GM12892 (cell line): ENCODE data around the gene KANTR.

Experiments
- POLR2A ChIP-seq: IDR thresholded peaks from 2 replicates; pipeline ENCODE4 v1.6.1; 2011; ENCODE audit warnings: low read depth, low read length, control low read depth
- POLR2AphosphoS5 ChIP-seq: IDR thresholded peaks from 2 replicates; pipeline ENCODE4 v1.6.1; 2011; ENCODE audit warnings: low read depth, low read length, control low read depth
- TAF1 ChIP-seq: IDR thresholded peaks from 2 replicates; pipeline ENCODE4 v1.6.1; 2011; ENCODE audit warnings: low read depth, mild to moderate bottlenecking, control low read depth, low read length, borderline replicate concordance

DNA sequence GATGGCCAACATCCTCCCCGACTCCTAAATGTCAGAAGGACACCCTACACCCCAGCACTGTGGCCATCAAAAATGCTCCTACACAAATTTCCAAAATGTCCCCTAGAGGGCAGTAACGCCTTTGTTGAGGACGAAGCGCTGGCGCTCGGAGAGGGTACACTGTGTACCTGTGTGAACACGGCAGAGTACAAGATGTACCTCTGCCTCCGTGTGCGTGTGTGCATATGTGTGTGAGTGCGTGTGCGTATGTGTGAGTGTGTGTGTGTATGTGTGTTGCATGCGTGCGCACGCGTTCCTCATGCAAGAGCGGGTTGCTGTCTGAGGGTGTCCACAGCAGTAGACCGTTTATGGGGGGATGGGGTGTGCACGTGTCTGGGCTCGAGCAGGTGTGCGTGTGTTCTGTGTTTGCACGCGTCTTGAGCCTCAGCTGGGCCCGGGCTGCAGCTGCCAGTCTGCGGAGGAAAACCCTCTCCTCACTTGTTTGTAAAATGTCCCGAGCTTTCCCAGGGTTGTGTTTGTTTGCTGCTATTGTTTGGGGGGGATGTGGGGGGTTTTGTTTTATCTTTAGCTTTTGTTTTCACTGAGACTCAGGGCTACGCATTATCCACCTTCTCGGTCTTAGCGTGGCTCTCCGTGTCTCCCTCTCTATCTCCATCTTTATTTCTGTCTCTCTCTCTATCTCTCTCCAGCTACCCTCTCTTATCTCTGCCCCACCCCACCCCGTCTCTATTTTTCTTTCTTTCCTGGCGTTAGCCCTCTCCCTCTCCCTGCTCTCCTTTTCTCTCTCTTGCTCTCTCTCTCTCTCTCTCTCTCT lies 22.1 kb upstream of the KANTR start:
- no peak for TF ChIP-seq POLR2AphosphoS5
- no peak for TF ChIP-seq POLR2A
- TF ChIP-seq TAF1: no peak
